Pancreas (tissue), 10 donors: ENCODE data around the gene NKX2-4. TPM values are rescaled to one million over a fixed set of nuclear protein-coding genes. Genes with fewer than 3 reads are reported as not detected.
"Not testable (repeated sequence)": the region's sequence is repeated elsewhere in the genome, so short reads cannot be mapped to it uniquely, and the experiment has no call there.

Source experiments
- ATAC-seq, 4 donors: fragments of 200-7000 bp; cut with Tn5 transposase; one replicate each; pipeline versions ENCODE4 v1.8.0 to v1.9.1; 2020; ENCODE audit warnings: mild to moderate bottlenecking in 4 of 4, moderate library complexity in 4 of 4
- DNase-seq, 6 donors: peaks; one replicate each; pipeline ENCODE4 v3.0.0-alpha.2; 2020
- FAIRE-seq: peaks from 2 replicates; lab custom pipeline; 2012; peaks lifted over from hg19 to GRCh38; lab: Jason Lieb, UNC
- H3K27ac ChIP-seq, 4 donors: fragments of 200-600 bp; sonication (generic); 1 replicate in 3 of 4; 2 replicates in 1 of 4; pipeline versions ENCODE4 v1.5.0 to v1.8.0; 2020
- H3K27me3 ChIP-seq, 4 donors: fragments of 200-600 bp; one replicate each; pipeline ENCODE4 v1.8.0; 2021
- H3K36me3 ChIP-seq, 3 donors: fragments of 200-600 bp; sonication (generic) in 1 of 3; one replicate each; pipeline versions ENCODE4 v1.5.0 to v1.8.0; 2020 to 2021
- H3K4me1 ChIP-seq, 3 donors: fragments of 200-600 bp; one replicate each; pipeline ENCODE4 v1.8.0; 2021
- H3K4me3 ChIP-seq, 4 donors: fragments of 200-600 bp; sonication (generic) in 2 of 4; one replicate each; pipeline versions ENCODE4 v1.5.0 to v1.8.0; 2020 to 2021
- H3K9me3 ChIP-seq, 4 donors: fragments of 200-600 bp; one replicate each; pipeline ENCODE4 v1.8.0; 2021
- WGBS, 2 donors: extraction: QIAGEN DNeasy Blood & Tissue Kit; methylation state at CpG; one replicate each; pipeline ENCODE4 v1.1.7; 2013; 5-methylcytosine and 5-hydroxymethylcytosine counted together
- intact Hi-C, 3 donors: fragments of 100-400 bp; cut with DNase I; formaldehyde crosslinking; loops; one replicate each; pipeline versions ENCODE4 v1.11.1 to v1.14.2; 2022
- polyA plus RNA-seq, 2 donors: library from polyadenylated mRNA; stranded (reverse); fragments of 200-250 nt; gene quantifications; one replicate each; pipeline ENCODE4 v1.2.3, GENCODE V29; 2013
- total RNA-seq, 6 donors: library from RNA; stranded (reverse); fragmentation: NEBNext Ultra II Directional in 4 of 6; extraction: Animal tissue kit (Norgen Biotek cat#: 25700) in 4 of 6; gene quantifications; one replicate each; pipeline versions ENCODE4 v1.2.1 to v1.2.4, GENCODE V29; 2021 to 2023
- TF ChIP-seq, protein P1 (sequence below), 4 donors: fragments of 200-600 bp; sonication (generic) in 3 of 4; IDR thresholded peaks; one replicate each; pipeline versions ENCODE4 v1.5.0 to v1.8.0; 2021; ENCODE audit warnings: antibody characterized with exemption in 4 of 4
- donor health status: healthy with polysubstance abuse.
- donor health status: DM: no; HTN: no; CAD: no; lungs with moderate emphysema.
- donor health status: DM: no; HTN: no; CAD: no.
- donor health status: control.
- donor health status: control.
- donor health status: Bipolar disorder and iron deficiency.
- donor health status: DM: yes; HTN: yes; CAD: no.
- donor health status: DM: no; HTN: no; CAD: no.
- donor health status: DM: no; HTN: no; CAD: no.
- donor health status: DM: yes; HTN: yes; CAD: no.

NKX2-4 gene
- total and polyA plus RNA-seq, 8 donors: not detected

- Histone ChIP-seq H3K27ac (no peak overlapping the region), H3K4me3 (no peak overlapping the region), H3K9me3 (no peaks in the 10 kb centered on the region), H3K36me3 (peaks cover 0 to 8% (median 6%) of the 10 kb centered on the region in 3 donors), H3K27me3 (no peaks in the 10 kb centered on the region), H3K4me1 (peaks cover 0 to 4% (median 2%) of the 10 kb centered on the region in 3 donors)
- intact Hi-C loops: no loop called here
- DNase-seq (no peak), FAIRE-seq (no peak), ATAC-seq (no peak)
- 92 to 94% methylated on average over 2 of the region's 2 CpGs for WGBS, 2 donors
- TF ChIP-seq, protein P1, sequence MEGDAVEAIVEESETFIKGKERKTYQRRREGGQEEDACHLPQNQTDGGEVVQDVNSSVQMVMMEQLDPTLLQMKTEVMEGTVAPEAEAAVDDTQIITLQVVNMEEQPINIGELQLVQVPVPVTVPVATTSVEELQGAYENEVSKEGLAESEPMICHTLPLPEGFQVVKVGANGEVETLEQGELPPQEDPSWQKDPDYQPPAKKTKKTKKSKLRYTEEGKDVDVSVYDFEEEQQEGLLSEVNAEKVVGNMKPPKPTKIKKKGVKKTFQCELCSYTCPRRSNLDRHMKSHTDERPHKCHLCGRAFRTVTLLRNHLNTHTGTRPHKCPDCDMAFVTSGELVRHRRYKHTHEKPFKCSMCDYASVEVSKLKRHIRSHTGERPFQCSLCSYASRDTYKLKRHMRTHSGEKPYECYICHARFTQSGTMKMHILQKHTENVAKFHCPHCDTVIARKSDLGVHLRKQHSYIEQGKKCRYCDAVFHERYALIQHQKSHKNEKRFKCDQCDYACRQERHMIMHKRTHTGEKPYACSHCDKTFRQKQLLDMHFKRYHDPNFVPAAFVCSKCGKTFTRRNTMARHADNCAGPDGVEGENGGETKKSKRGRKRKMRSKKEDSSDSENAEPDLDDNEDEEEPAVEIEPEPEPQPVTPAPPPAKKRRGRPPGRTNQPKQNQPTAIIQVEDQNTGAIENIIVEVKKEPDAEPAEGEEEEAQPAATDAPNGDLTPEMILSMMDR (IDR thresholded peaks at IDR 0.05): no peak
Observed at GRCh38 chr20:21372016-21372415, 25.3 kb downstream of the NKX2-4 start.

DNA sequence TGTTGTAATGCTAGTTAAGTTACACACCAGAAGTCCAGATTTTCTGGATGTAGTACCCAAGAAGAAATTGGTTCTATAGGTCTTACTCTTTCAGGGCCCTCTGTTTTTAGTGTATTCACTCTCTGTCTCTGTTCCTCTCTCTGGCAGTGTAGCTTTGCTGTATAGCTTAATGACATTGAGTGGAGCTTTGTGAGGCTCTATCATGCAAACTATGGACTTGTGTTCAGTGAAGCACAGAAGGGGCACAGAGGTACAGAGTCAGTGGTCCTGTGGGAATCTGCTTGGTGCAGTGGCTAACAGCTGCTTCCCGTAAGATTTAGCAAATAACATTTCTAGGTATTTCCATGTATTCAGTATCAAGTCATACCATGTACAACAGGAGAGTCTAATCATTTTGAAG is 26.1 kb downstream of the NKX2-4 start:
- intact Hi-C loops: no loop called here
- FAIRE-seq (no peak), ATAC-seq (no peak), DNase-seq (no peak)
- 86 to 94% methylated on average over 1 of the region's 1 CpG for WGBS, 2 donors
- no peaks in the 10 kb centered on the region for H3K27me3 ChIP-seq
- peaks cover 0 to 14% (median 8%) of the 10 kb centered on the region in 3 donors for H3K36me3 ChIP-seq
- no peak overlapping the region for H3K27ac ChIP-seq
- TF ChIP-seq, protein P1 (IDR thresholded peaks at IDR 0.05): no peak
- H3K4me1 ChIP-seq: peaks cover 0 to 4% (median 2%) of the 10 kb centered on the region in 3 donors
- no peak overlapping the region for H3K4me3 ChIP-seq
- H3K9me3 ChIP-seq: no peaks in the 10 kb centered on the region

- Histone ChIP-seq H3K27ac (no peak overlapping the region), H3K4me3 (no peak overlapping the region), H3K9me3 (no peaks in the 10 kb centered on the region), H3K4me1 (peaks cover 0 to under 1% (median 0%) of the 10 kb centered on the region in 3 donors), H3K27me3 (no peaks in the 10 kb centered on the region), H3K36me3 (peaks cover 0 to 15% (median 8%) of the 10 kb centered on the region in 3 donors)
- intact Hi-C loops: no loop called here
- WGBS, 2 donors: 42 to 97% methylated on average over 2 of the region's 2 CpGs
- FAIRE-seq: no peak
- TF ChIP-seq, protein P1 (IDR thresholded peaks at IDR 0.05): no peak
- ATAC-seq: no peak
- no peak for DNase-seq
Observed at GRCh38 chr20:21368791-21369190, 28.5 kb downstream of the NKX2-4 start.

GRCh38 chr20:21366273-21366672 is 31.1 kb downstream of the NKX2-4 start:
- intact Hi-C loops, H3K9me3 ChIP-seq, H3K27me3 ChIP-seq, H3K27ac ChIP-seq, H3K4me3 ChIP-seq, ATAC-seq, H3K4me1 ChIP-seq, FAIRE-seq, DNase-seq: not testable (repeated sequence)
- peaks cover 0 to 23% (median 13%) of the 10 kb centered on the region in 3 donors for H3K36me3 ChIP-seq
- WGBS, 2 donors: 85 to 95% methylated on average over 9 of the region's 9 CpGs

DNA sequence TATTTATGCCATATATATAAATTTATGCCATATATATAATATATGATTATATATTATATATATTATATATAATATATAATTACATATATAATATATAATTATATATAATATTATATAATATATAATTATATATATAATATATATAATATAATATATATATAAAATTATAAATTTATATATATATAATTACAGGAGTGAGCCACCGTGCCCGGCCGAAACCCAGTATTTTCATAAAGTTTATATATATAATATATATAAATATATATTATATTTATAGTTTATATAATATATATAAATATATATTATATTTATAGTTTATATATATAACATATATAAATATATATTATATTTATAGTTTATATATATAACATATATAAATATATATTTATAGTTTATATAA is 31.6 kb downstream of the NKX2-4 start:
- H3K4me1 ChIP-seq: no peaks in the 10 kb centered on the region
- H3K4me3 ChIP-seq: no peak overlapping the region
- no peaks in the 10 kb centered on the region for H3K9me3 ChIP-seq
- intact Hi-C loops: no loop called here
- DNase-seq (no peak), ATAC-seq (no peak), FAIRE-seq (peak; percentile 99)
- H3K36me3 ChIP-seq: peaks cover 0 to 23% (median 13%) of the 10 kb centered on the region in 3 donors
- no peaks in the 10 kb centered on the region for H3K27me3 ChIP-seq
- H3K27ac ChIP-seq: no peak overlapping the region
- 99 to 100% methylated on average over 3 of the region's 3 CpGs for WGBS, 2 donors
- TF ChIP-seq, protein P1 (IDR thresholded peaks at IDR 0.05): no peak
